Progenitor cell of endocrine pancreas (in vitro differentiated cells): ENCODE data around the gene PCK1. TPM values are rescaled to one million over a fixed set of nuclear protein-coding genes. Genes with fewer than 3 reads are reported as not detected.

Experiments
- DNase-seq: peaks from one replicate; pipeline ENCODE4 v3.0.0; 2021; ENCODE audit warnings: low spot score; ENCODE audit not compliant: unreplicated experiment
- H3K27ac Mint-ChIP-seq: 2 replicates; pipeline ENCODE4 v1.8.0; 2021; ENCODE audit warnings: mild to moderate bottlenecking, moderate library complexity, mixed read lengths
- H3K27me3 Mint-ChIP-seq: 2 replicates; pipeline ENCODE4 v1.8.0; 2021; ENCODE audit warnings: mixed read lengths
- H3K36me3 Mint-ChIP-seq: 2 replicates; pipeline ENCODE4 v1.8.0; 2022; ENCODE audit warnings: mixed read lengths; ENCODE audit not compliant: insufficient read depth
- H3K4me1 Mint-ChIP-seq: 2 replicates; pipeline ENCODE4 v1.8.0; 2021; ENCODE audit warnings: low read depth, mixed read lengths
- H3K4me3 Mint-ChIP-seq: 2 replicates; pipeline ENCODE4 v1.8.0; 2021; ENCODE audit warnings: low read depth, mild to moderate bottlenecking, moderate library complexity, mixed read lengths
- H3K9me3 Mint-ChIP-seq: 2 replicates; pipeline ENCODE4 v1.8.0; 2021; ENCODE audit warnings: low read depth, mixed read lengths
- CTCF ChIP-seq: fragments of 200-600 bp; sonication (generic); IDR thresholded peaks from one replicate; pipeline ENCODE4 v1.5.0; 2021; ENCODE audit warnings: antibody characterized with exemption, mild to moderate bottlenecking; ENCODE audit not compliant: unreplicated experiment
- total RNA-seq: library from RNA; stranded (reverse); gene quantifications from 2 replicates; pipeline ENCODE4 v1.2.1, GENCODE V29; 2021

Gene PCK1
- total RNA-seq, 1 donor from 2014 or later: not detected

DNA sequence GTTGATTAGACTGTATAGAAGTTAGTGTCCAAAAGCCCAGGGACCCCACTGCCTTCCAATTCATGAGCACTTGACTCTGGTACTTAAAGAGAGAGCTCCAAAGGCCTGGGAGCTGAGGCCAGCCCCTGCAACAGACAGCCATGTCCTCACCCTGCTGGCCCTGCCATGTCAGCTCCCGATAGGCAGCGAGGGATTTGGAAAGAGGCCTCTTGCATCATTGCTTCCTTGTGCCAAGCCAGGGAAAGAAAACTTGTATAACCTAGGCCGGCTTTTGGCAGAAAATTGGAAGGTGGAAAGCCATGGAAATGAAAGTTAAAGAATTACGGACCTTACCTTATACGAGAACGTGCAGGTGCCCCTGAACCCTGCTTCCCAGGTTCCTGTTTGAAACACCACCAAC lies 8.4 kb upstream of the PCK1 start:
- Mint-ChIP-seq H3K4me3 (no peak overlapping the region), H3K27me3 (peaks cover 40% of the 10 kb centered on the region), H3K9me3 (no peaks in the 10 kb centered on the region), H3K4me1 (peaks cover 4% of the 10 kb centered on the region), H3K27ac (no peak overlapping the region), H3K36me3 (no peaks in the 10 kb centered on the region)
- no peak for DNase-seq
- no peak for TF ChIP-seq CTCF

- no peak overlapping the region for H3K27ac Mint-ChIP-seq
- H3K4me1 Mint-ChIP-seq: peaks cover 6% of the 10 kb centered on the region
- peaks cover 39% of the 10 kb centered on the region for H3K27me3 Mint-ChIP-seq
- TF ChIP-seq CTCF: no peak
- no peaks in the 10 kb centered on the region for H3K36me3 Mint-ChIP-seq
- no peak overlapping the region for H3K4me3 Mint-ChIP-seq
- no peaks in the 10 kb centered on the region for H3K9me3 Mint-ChIP-seq
- DNase-seq: no peak
Observed at GRCh38 chr20:57553376-57554018, 7.4 kb upstream of the PCK1 start.

DNA sequence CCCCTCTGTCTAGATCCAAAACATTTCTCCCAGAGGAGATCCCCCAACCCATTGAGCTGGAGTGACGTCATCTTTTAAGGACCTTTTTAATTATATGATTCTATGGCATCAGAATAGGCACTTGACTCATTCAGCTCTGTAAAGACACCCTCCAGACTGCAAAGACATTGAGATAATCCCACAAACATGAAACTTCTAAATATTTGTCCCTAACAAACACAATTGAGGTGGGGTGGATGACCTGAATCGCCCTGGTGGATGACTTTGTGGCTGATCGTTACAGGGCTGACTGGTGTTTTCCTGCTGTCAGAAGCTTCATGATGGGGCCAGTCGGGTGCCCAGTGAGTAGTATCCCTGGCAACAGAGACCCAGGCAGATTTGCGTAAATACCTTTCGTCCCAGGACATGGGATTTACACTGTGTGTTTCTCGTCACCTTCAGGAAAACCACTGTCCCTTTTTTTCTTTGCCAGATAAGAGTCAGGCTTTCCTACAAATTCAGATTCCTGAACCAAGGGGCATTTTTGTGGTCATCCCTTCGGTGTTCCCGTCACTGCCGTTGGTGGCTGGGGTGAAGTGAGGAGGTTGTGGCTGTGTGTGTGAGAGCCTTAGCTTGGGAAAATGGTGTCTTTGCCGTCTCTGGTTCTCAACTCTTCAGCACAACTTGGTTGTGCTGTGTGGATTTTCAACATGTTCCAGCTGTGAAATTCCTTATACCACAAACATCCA lies 5.3 kb upstream of the PCK1 start:
- TF ChIP-seq CTCF: no peak
- Mint-ChIP-seq H3K36me3 (no peaks in the 10 kb centered on the region), H3K4me3 (no peak overlapping the region), H3K27ac (no peak overlapping the region), H3K27me3 (peaks cover 48% of the 10 kb centered on the region), H3K9me3 (no peaks in the 10 kb centered on the region), H3K4me1 (peaks cover 6% of the 10 kb centered on the region)
- no peak for DNase-seq

GRCh38 chr20:57556980-57557274 lies 4.0 kb upstream of the PCK1 start:
- Mint-ChIP-seq H3K4me3 (no peak overlapping the region), H3K36me3 (no peaks in the 10 kb centered on the region), H3K4me1 (peaks cover 2% of the 10 kb centered on the region), H3K27me3 (peaks cover 49% of the 10 kb centered on the region), H3K9me3 (no peaks in the 10 kb centered on the region), H3K27ac (no peak overlapping the region)
- TF ChIP-seq CTCF: no peak
- no peak for DNase-seq

GRCh38 chr20:57557926-57558613 lies 2.8 kb upstream of the PCK1 start:
- Mint-ChIP-seq H3K36me3 (no peaks in the 10 kb centered on the region), H3K27me3 (peaks cover 47% of the 10 kb centered on the region), H3K9me3 (no peaks in the 10 kb centered on the region), H3K4me3 (no peak overlapping the region), H3K4me1 (peaks cover 2% of the 10 kb centered on the region), H3K27ac (no peak overlapping the region)
- no peak for DNase-seq
- no peak for TF ChIP-seq CTCF
